ACC112 (cell line): ENCODE data around the gene DMPK.

Experiments
- H2AFZ ChIP-seq: fragments of 200-600 bp; sonication (generic); one replicate; pipeline ENCODE4 v1.6.0; 2017; ENCODE audit warnings: antibody characterized with exemption, low read length; ENCODE audit not compliant: unreplicated experiment
- H3K27ac ChIP-seq: fragments of 200-600 bp; sonication (generic); 2 replicates; pipeline ENCODE4 v1.5.1; 2014; ENCODE audit warnings: low read depth, mild to moderate bottlenecking, antibody characterized with exemption, low read length, moderate library complexity
- H3K27me3 ChIP-seq: fragments of 200-600 bp; sonication (generic); 2 replicates; pipeline ENCODE4 v1.6.1; 2014; ENCODE audit warnings: mild to moderate bottlenecking, antibody characterized with exemption, low read length, moderate library complexity, mixed read lengths; ENCODE audit not compliant: insufficient read depth
- H3K36me3 ChIP-seq: fragments of 200-600 bp; sonication (generic); 2 replicates; pipeline ENCODE4 v1.6.1; 2016; ENCODE audit warnings: mild to moderate bottlenecking, antibody characterized with exemption, low read length, moderate library complexity, mixed read lengths; ENCODE audit not compliant: insufficient read depth
- H3K4me1 ChIP-seq: fragments of 200-600 bp; sonication (generic); one replicate; pipeline ENCODE4 v1.6.1; 2016; ENCODE audit warnings: low read length, mixed read lengths; ENCODE audit not compliant: insufficient read depth, unreplicated experiment, control insufficient read depth
- H3K4me3 ChIP-seq: fragments of 200-600 bp; sonication (generic); 2 replicates; pipeline ENCODE4 v1.5.1; 2014; ENCODE audit warnings: mild to moderate bottlenecking, low read depth, low read length
- H3K79me2 ChIP-seq: fragments of 200-600 bp; sonication (generic); one replicate; pipeline ENCODE4 v1.6.0; 2016; ENCODE audit warnings: low read length; ENCODE audit not compliant: control insufficient read depth, unreplicated experiment, insufficient read depth

DMPK gene

GRCh38 chr19:45822716-45823115 is 40.4 kb upstream of the DMPK start:
- Histone ChIP-seq H2AFZ (no peak overlapping the region), H3K36me3 (no peaks in the 10 kb centered on the region), H3K4me3 (no peak overlapping the region), H3K79me2 (no peaks in the 10 kb centered on the region), H3K27me3 (no peaks in the 10 kb centered on the region), H3K4me1 (no peaks in the 10 kb centered on the region), H3K27ac (no peak overlapping the region)

- Histone ChIP-seq H3K36me3 (no peaks in the 10 kb centered on the region), H2AFZ (no peak overlapping the region), H3K4me1 (no peaks in the 10 kb centered on the region), H3K79me2 (no peaks in the 10 kb centered on the region), H3K27ac (no peak overlapping the region), H3K4me3 (no peak overlapping the region), H3K27me3 (no peaks in the 10 kb centered on the region)
Observed at GRCh38 chr19:45821570-45821969, 39.3 kb upstream of the DMPK start.

GRCh38 chr19:45821103-45821521 is 38.8 kb upstream of the DMPK start:
- H3K4me1 ChIP-seq: no peaks in the 10 kb centered on the region
- H3K27me3 ChIP-seq: no peaks in the 10 kb centered on the region
- no peaks in the 10 kb centered on the region for H3K79me2 ChIP-seq
- no peak overlapping the region for H3K27ac ChIP-seq
- H3K36me3 ChIP-seq: no peaks in the 10 kb centered on the region
- no peak overlapping the region for H2AFZ ChIP-seq
- no peak overlapping the region for H3K4me3 ChIP-seq

GRCh38 chr19:45820413-45821102 is 38.3 kb upstream of the DMPK start:
- no peak overlapping the region for H3K27ac ChIP-seq
- no peak overlapping the region for H2AFZ ChIP-seq
- H3K36me3 ChIP-seq: no peaks in the 10 kb centered on the region
- no peaks in the 10 kb centered on the region for H3K4me1 ChIP-seq
- no peaks in the 10 kb centered on the region for H3K27me3 ChIP-seq
- no peaks in the 10 kb centered on the region for H3K79me2 ChIP-seq
- H3K4me3 ChIP-seq: no peak overlapping the region

GRCh38 chr19:45819769-45820168 is 37.5 kb upstream of the DMPK start:
- no peak overlapping the region for H2AFZ ChIP-seq
- no peaks in the 10 kb centered on the region for H3K4me1 ChIP-seq
- H3K27me3 ChIP-seq: no peaks in the 10 kb centered on the region
- no peaks in the 10 kb centered on the region for H3K36me3 ChIP-seq
- no peak overlapping the region for H3K4me3 ChIP-seq
- H3K79me2 ChIP-seq: no peaks in the 10 kb centered on the region
- no peak overlapping the region for H3K27ac ChIP-seq

- H3K36me3 ChIP-seq: no peaks in the 10 kb centered on the region
- H3K79me2 ChIP-seq: no peaks in the 10 kb centered on the region
- no peak overlapping the region for H3K4me3 ChIP-seq
- H2AFZ ChIP-seq: no peak overlapping the region
- no peaks in the 10 kb centered on the region for H3K27me3 ChIP-seq
- H3K4me1 ChIP-seq: no peaks in the 10 kb centered on the region
- H3K27ac ChIP-seq: no peak overlapping the region
Observed at GRCh38 chr19:45817725-45818301, 35.5 kb upstream of the DMPK start.

- Histone ChIP-seq H2AFZ (no peak overlapping the region), H3K4me3 (no peak overlapping the region), H3K4me1 (no peaks in the 10 kb centered on the region), H3K36me3 (no peaks in the 10 kb centered on the region), H3K79me2 (no peaks in the 10 kb centered on the region), H3K27ac (no peak overlapping the region), H3K27me3 (no peaks in the 10 kb centered on the region)
Observed at GRCh38 chr19:45817010-45817724, 34.9 kb upstream of the DMPK start.

- no peak overlapping the region for H3K4me3 ChIP-seq
- no peaks in the 10 kb centered on the region for H3K4me1 ChIP-seq
- H2AFZ ChIP-seq: no peak overlapping the region
- H3K79me2 ChIP-seq: no peaks in the 10 kb centered on the region
- H3K27me3 ChIP-seq: no peaks in the 10 kb centered on the region
- no peak overlapping the region for H3K27ac ChIP-seq
- H3K36me3 ChIP-seq: no peaks in the 10 kb centered on the region
Observed at GRCh38 chr19:45816236-45817009, 34.1 kb upstream of the DMPK start.

GRCh38 chr19:45815481-45816216 is 33.4 kb upstream of the DMPK start:
- Histone ChIP-seq H2AFZ (no peak overlapping the region), H3K36me3 (no peaks in the 10 kb centered on the region), H3K27me3 (no peaks in the 10 kb centered on the region), H3K4me1 (peaks cover under 1% of the 10 kb centered on the region), H3K27ac (no peak overlapping the region), H3K79me2 (no peaks in the 10 kb centered on the region), H3K4me3 (no peak overlapping the region)

GRCh38 chr19:45814851-45815480 is 32.7 kb upstream of the DMPK start, which contains the start of gene RSPH6A:
Gene RSPH6A (minus strand): TSS chr19:45815308. CDS start chr19:45815176, 132 bp downstream.
- Histone ChIP-seq H2AFZ (no peak within 1 kb of the TSS), H3K27me3 (no peaks in the 10 kb centered on the region), H3K4me1 (peaks cover 4% of the 10 kb centered on the region), H3K79me2 (no peaks in the 10 kb centered on the region), H3K36me3 (no peaks in the 10 kb centered on the region), H3K27ac (no peak within 1 kb of the TSS), H3K4me3 (no peak within 1 kb of the TSS)
